ENCODE data around the gene DUSP6. TPM values are rescaled to one million over a fixed set of nuclear protein-coding genes. Genes with fewer than 3 reads are reported as not detected.

The DUSP6 gene
- total and polyA plus RNA-seq, 2 of the 13 experiments (the other 11 are each of a cell fraction or from before 2014, with no cell fraction given), result 40.9 to 161 TPM

GRCh38 chr12:89353188-89353822, 1.0 kb upstream of the DUSP6 start (continued):
- TF ChIP-seq MTERF4 (CRISPR knock-in tag; IDR thresholded peaks at IDR 0.05) (no peak), NFE2L2 (IDR thresholded peaks at IDR 0.05; ENCODE audit: low read length) (no peak), CENPX (CRISPR knock-in tag; IDR thresholded peaks at IDR 0.05) (no peak), ZNF10 (CRISPR knock-in tag; IDR thresholded peaks at IDR 0.05; ENCODE audit: borderline replicate concordance, low read depth) (no peak), ZNF468 (CRISPR knock-in tag; IDR thresholded peaks at IDR 0.05) (peak; percentile 72; the same call in 1 of the 2 replicates), KMT2B (CRISPR knock-in tag; IDR thresholded peaks at IDR 0.05) (no peak), ZBTB39 (CRISPR knock-in tag; IDR thresholded peaks at IDR 0.05) (no peak), ZNF503 (CRISPR knock-in tag; IDR thresholded peaks at IDR 0.05) (peak; percentile 24; the same call in 1 of the 2 replicates), ZNF674 (CRISPR knock-in tag; IDR thresholded peaks at IDR 0.05; ENCODE audit: low read depth) (0 out of 2 replicates have a peak, but pooled peaks have one; percentile 39), ZSCAN12 (CRISPR knock-in tag; IDR thresholded peaks at IDR 0.05) (peak; percentile 90; the same call in 1 of the 2 replicates), ZNF253 (CRISPR knock-in tag; IDR thresholded peaks at IDR 0.05; ENCODE audit: borderline replicate concordance) (no peak), ASH2L (IDR thresholded peaks at IDR 0.05; ENCODE audit: insufficient read length, low read depth, low read length) (no peak), ZMYM2 (CRISPR knock-in tag; IDR thresholded peaks at IDR 0.05) (no peak), DMAP1 (CRISPR knock-in tag; IDR thresholded peaks at IDR 0.05) (peak; percentile 68), CREB1 (IDR thresholded peaks at IDR 0.05) (no peak), CREB1 (CRISPR knock-in tag; IDR thresholded peaks at IDR 0.05) (no peak), NKX3-1 (CRISPR knock-in tag; IDR thresholded peaks at IDR 0.05) (peak; percentile 53; the same call in 1 of the 2 replicates), ZNF138 (CRISPR knock-in tag; IDR thresholded peaks at IDR 0.05; ENCODE audit: low read depth) (0 out of 2 replicates have a peak, but pooled peaks have one; percentile 34), ARNT (IDR thresholded peaks at IDR 0.05) (no peak), MXI1 (IDR thresholded peaks at IDR 0.05; ENCODE audit: borderline replicate concordance, low read depth, low read length) (peak; percentile 31; the same call in 1 of the 3 replicates), THAP7 (CRISPR knock-in tag; IDR thresholded peaks at IDR 0.05) (no peak), ZNF644 (CRISPR knock-in tag; IDR thresholded peaks at IDR 0.05; ENCODE audit: low read depth) (no peak), ZNF30 (CRISPR knock-in tag; IDR thresholded peaks at IDR 0.05) (no peak), MLX (CRISPR knock-in tag; IDR thresholded peaks at IDR 0.05) (no peak), ZBTB3 (CRISPR knock-in tag; IDR thresholded peaks at IDR 0.05; ENCODE audit: borderline replicate concordance, low read depth) (no peak), TCF7 (IDR thresholded peaks at IDR 0.05; ENCODE audit: low read depth) (no peak)
